GM12878 (cell line): Measurements from ENCODE around the gene NDUFA7. TPM values are rescaled to one million over a fixed set of nuclear protein-coding genes. Genes with fewer than 3 reads are reported as not detected.

Experiments
- ATAC-seq: fragments of 200-7000 bp; cut with Tn5 transposase; 3 replicates; pipeline ENCODE4 v1.9.1; 2020; ENCODE audit warnings: mild to moderate bottlenecking, moderate library complexity
- BruUV-seq: library from RNA; stranded (reverse); fragments of 400-500 nt; replicated peaks from 2 replicates; lab custom pipeline; 2021; lab: Mats Ljungman, UMichigan
- CTCF ChIA-PET: fragments of 300-600 bp; sonication (Branson Sonifier 250); formaldehyde crosslinking; extraction: SDS; loops from one replicate; lab custom pipeline; 2021; ENCODE audit warnings: inconsistent platforms; lab: Yijun Ruan, JAX
- POLR2A ChIA-PET: fragments of 350-600 bp; formaldehyde crosslinking; extraction: SDS; loops from one replicate; lab custom pipeline; 2021; ENCODE audit warnings: inconsistent platforms; lab: Charles Lee
- RAD21 ChIA-PET: fragments of 300-600 bp; sonication (Branson Sonifier 250); formaldehyde crosslinking; loops from one replicate; lab custom pipeline; 2023; ENCODE audit warnings: antibody characterized with exemption; ENCODE audit not compliant: unreplicated experiment; lab: Charles Lee
- SMC1A ChIA-PET: fragments of 300-600 bp; sonication (Branson Sonifier 250); formaldehyde crosslinking; loops from one replicate; lab custom pipeline; 2023; ENCODE audit not compliant: unreplicated experiment, uncharacterized antibody; lab: Charles Lee
- DNase-seq: peaks from one replicate; pipeline ENCODE4 v3.0.0-alpha.2; 2011; ENCODE audit warnings: low read depth, low spot score
- FAIRE-seq: peaks from 3 replicates; lab custom pipeline; 2011; peaks lifted over from hg19 to GRCh38; lab: Jason Lieb, UNC
- H2AFZ ChIP-seq: 2 replicates; pipeline ENCODE4 v1.6.0; 2011; ENCODE audit warnings: low read depth, low read length, control low read depth; ENCODE audit not compliant: control insufficient read depth
- H3K27ac ChIP-seq: 2 replicates; pipeline ENCODE4 v1.5.1; 2011; ENCODE audit warnings: control low read depth; ENCODE audit not compliant: control insufficient read depth, insufficient read depth
- H3K27me3 ChIP-seq, 2 experiments: replicated peaks in 1 of 2; 2 replicates each; pipeline versions ENCODE4 v1.6.0 to v1.6.1; 2011; ENCODE audit warnings: low read length in 1 of 2; ENCODE audit not compliant: control insufficient read depth in 2 of 2, insufficient read depth in 2 of 2
- H3K36me3 ChIP-seq, 2 experiments: 2 replicates each; pipeline ENCODE4 v1.5.1; 2011; ENCODE audit warnings: low read length in 1 of 2; ENCODE audit not compliant: control insufficient read depth in 2 of 2, insufficient read depth in 2 of 2
- H3K4me1 ChIP-seq: 2 replicates; pipeline ENCODE4 v1.6.1; 2011; ENCODE audit warnings: mild to moderate bottlenecking, low read length, moderate library complexity, mixed read lengths; ENCODE audit not compliant: control insufficient read depth, insufficient read depth
- H3K4me2 ChIP-seq: 2 replicates; pipeline ENCODE4 v1.6.0; 2011; ENCODE audit warnings: control low read depth; ENCODE audit not compliant: control insufficient read depth, insufficient read depth
- H3K4me3 ChIP-seq: fragments of 200-600 bp; sonication (generic); 2 replicates; pipeline ENCODE4 v1.5.1; 2016
- H3K79me2 ChIP-seq: 2 replicates; pipeline ENCODE4 v1.6.0; 2011; ENCODE audit warnings: low read length; ENCODE audit not compliant: control insufficient read depth, insufficient read depth
- H3K9ac ChIP-seq: 2 replicates; pipeline ENCODE4 v1.8.0; 2011; ENCODE audit warnings: low read length, control low read depth, mixed read lengths; ENCODE audit not compliant: control insufficient read depth, insufficient read depth
- H3K9me3 ChIP-seq: replicated peaks from 3 replicates; pipeline ENCODE4 v1.5.1; 2011; ENCODE audit warnings: mild to moderate bottlenecking, low read length; ENCODE audit not compliant: control insufficient read depth, insufficient read depth
- H4K20me1 ChIP-seq: 2 replicates; pipeline ENCODE4 v1.6.0; 2011; ENCODE audit not compliant: control insufficient read depth, insufficient read depth
- BHLHE40 ChIP-seq, 2 experiments: fragments of 450-650 bp in 1 of 2; IDR thresholded peaks; 2 replicates each; pipeline ENCODE4 v1.6.1; 2011 to 2017; ENCODE audit warnings: low read depth in 2 of 2, borderline replicate concordance in 1 of 2, improper control_type of control experiment in 1 of 2, low read length in 1 of 2, mild to moderate bottlenecking in 1 of 2
- CREB1 ChIP-seq: IDR thresholded peaks from 2 replicates; pipeline ENCODE4 v1.6.1; 2012; ENCODE audit warnings: low read depth, mild to moderate bottlenecking, inconsistent platforms
- E2F4 ChIP-seq: IDR thresholded peaks from 2 replicates; pipeline ENCODE4 v1.6.1; 2012; ENCODE audit warnings: low read depth, low read length, improper control_type of control experiment
- FOXK2 ChIP-seq: fragments of 450-650 bp; IDR thresholded peaks from 2 replicates; pipeline ENCODE4 v1.6.1; 2017; ENCODE audit warnings: mild to moderate bottlenecking, moderate library complexity
- IRF3 ChIP-seq: fragments of 450-650 bp; IDR thresholded peaks from 2 replicates; pipeline ENCODE4 v1.6.1; 2014; ENCODE audit warnings: mild to moderate bottlenecking
- NFYB ChIP-seq: IDR thresholded peaks from 2 replicates; pipeline ENCODE4 v1.6.1; 2011; ENCODE audit warnings: low read depth, mild to moderate bottlenecking, low read length, improper control_type of control experiment, moderate library complexity; ENCODE audit not compliant: insufficient read depth
- NR2C2 ChIP-seq: IDR thresholded peaks from 2 replicates; pipeline ENCODE4 v1.6.1; 2011; ENCODE audit warnings: borderline replicate concordance, low read depth; ENCODE audit not compliant: control insufficient read depth, insufficient read length
- POLR2AphosphoS5 ChIP-seq: IDR thresholded peaks from 2 replicates; pipeline ENCODE4 v1.6.1; 2011; ENCODE audit warnings: mild to moderate bottlenecking, low read length, inconsistent platforms
- SIN3A ChIP-seq: IDR thresholded peaks from 2 replicates; pipeline ENCODE4 v1.6.1; 2012; ENCODE audit warnings: low read depth, low read length, improper control_type of control experiment
- TCF3 ChIP-seq: IDR thresholded peaks from 2 replicates; pipeline ENCODE4 v1.6.1; 2012; ENCODE audit warnings: low read depth, mild to moderate bottlenecking, low read length, borderline replicate concordance; ENCODE audit not compliant: insufficient read depth
- TCF7 ChIP-seq: IDR thresholded peaks from 2 replicates; pipeline ENCODE4 v1.6.1; 2014; ENCODE audit warnings: antibody characterized with exemption, borderline replicate concordance
- YBX1 ChIP-seq: fragments of 450-650 bp; IDR thresholded peaks from 2 replicates; pipeline ENCODE4 v1.6.1; 2016; ENCODE audit warnings: antibody characterized with exemption
- ZBTB33 ChIP-seq: fragments of 450-650 bp; IDR thresholded peaks from 2 replicates; pipeline ENCODE4 v1.6.1; 2017; ENCODE audit warnings: mild to moderate bottlenecking
- ZBTB40 ChIP-seq: fragments of 450-650 bp; IDR thresholded peaks from 2 replicates; pipeline ENCODE4 v1.6.1; 2016; ENCODE audit warnings: mild to moderate bottlenecking, moderate library complexity, borderline replicate concordance
- WGBS: methylation state at CpG from one replicate; pipeline ENCODE4 v1.1.6; 2016; ENCODE audit warnings: low lambda C conversion rate; ENCODE audit not compliant: insufficient replicate concordance, insufficient coverage; ENCODE audit errors: missing lambda C conversion rate; 5-methylcytosine and 5-hydroxymethylcytosine counted together
- in situ Hi-C: fragments of 300-500 bp; cut with MboI; formaldehyde crosslinking; loops from 9 replicates; pipeline ENCODE4 v1.14.3; 2018; ENCODE audit warnings: mixed read lengths
- intact Hi-C: fragments of 100-400 bp; cut with micrococcal nuclease; formaldehyde crosslinking; loops from one replicate; pipeline ENCODE4 v1.14.2; 2022; ENCODE audit not compliant: unreplicated experiment
- polyA plus RNA-seq, 11 experiments: library from polyadenylated mRNA; depleted of rRNA in 4 of 11; unstranded in 6 of 11; stranded (reverse) in 5 of 11; fragments of >200 nt; fragmentation: Nextera tagmentation in 4 of 11; fragmentation: Illumina TruSeq in 1 of 11; extraction: Ambion mirVana in 4 of 11; extraction: Trizol in 1 of 11; gene quantifications; 1 replicate in 1 of 11; 2 replicates in 10 of 11; pipeline versions ENCODE4 v1.2.1 to v1.2.3, GENCODE V29; 2011 to 2016; ENCODE audit warnings: inconsistent platforms in 2 of 11, missing spikeins in 2 of 11, low read depth in 1 of 11
- total RNA-seq, 4 experiments: library from RNA; depleted of rRNA in 3 of 4; stranded (reverse); fragments of >200 nt in 3 of 4; fragmentation: Illumina TruSeq in 1 of 4; extraction: Trizol in 1 of 4; gene quantifications; 2 replicates each; pipeline versions ENCODE4 v1.2.1 to v1.2.3, GENCODE V29; 2013 to 2021

Gene NDUFA7
- total and polyA plus RNA-seq, 10 of the 15 experiments (the other 5 are each of a cell fraction or from before 2014, with no cell fraction given): 79.0 to 360 (median 174) TPM

GRCh38 chr19:8269724-8270123 lies 51.5 kb downstream of the NDUFA7 start (continued):
- TF ChIP-seq IRF3 (no peak), YBX1 (no peak)
- TF ChIP-seq, all 136 proteins: peak for 0

GRCh38 chr19:8265872-8266271 lies 55.3 kb downstream of the NDUFA7 start:
- Histone ChIP-seq H3K4me2 (no peak overlapping the region), H2AFZ (no peak overlapping the region), H3K9ac (no peak overlapping the region), H3K4me1 (peaks cover 21% of the 10 kb centered on the region), H4K20me1 (no peaks in the 10 kb centered on the region), H3K36me3 (peaks cover 0 to 5% of the 10 kb centered on the region in 2 experiments; a peak in 3 of 4 replicates), H3K79me2 (no peaks in the 10 kb centered on the region), H3K27ac (no peak overlapping the region), H3K4me3 (no peak overlapping the region), H3K9me3 (no peaks in the 10 kb centered on the region), H3K27me3 (no peaks in the 10 kb centered on the region)
- ChIA-PET RAD21 (no interaction called here), POLR2A (no interaction called here), SMC1A (interaction anchor here (0.6 kb wide), 1 partner anchor 191 kb away, joined by 3 read pairs; no protein-coding TSS in a partner anchor), CTCF (interaction anchor here (0.6 to 0.7 kb wide), 2 partner anchors 240 to 322 kb away, joined by 3 read pairs; partner anchors contain the start of gene TIMM44)
- ATAC-seq (no peak), FAIRE-seq (no peak), DNase-seq (no peak)
- intact Hi-C loops (loop anchor here (5.0 kb wide), 2 partner anchors 56 to 131 kb away; partner anchors contain the start of genes NDUFA7 and RPS28), in situ Hi-C loops (no loop called here)
- TF ChIP-seq POLR2AphosphoS5 (no peak), FOXK2 (no peak), E2F4 (no peak), NFYB (no peak), TCF7 (no peak), YBX1 (no peak), BHLHE40 (IDR thresholded peaks at IDR 0.05; ENCODE audit: borderline replicate concordance in 1 of 2, low read depth in 2 of 2, low read length in 1 of 2) (no peak), NR2C2 (no peak), CREB1 (no peak), TCF3 (no peak), SIN3A (no peak), ZBTB40 (no peak), ZBTB33 (no peak)
- BruUV-seq: no TSS peak
- 97% methylated on average over 3 of the region's 3 CpGs for WGBS
